Activated naive CD4-positive, alpha-beta T cell treated with anti-CD3 and anti-CD28 coated beads for 36 hours (primary cell): ENCODE data around the gene ITIH5. TPM values are rescaled to one million over a fixed set of nuclear protein-coding genes. Genes with fewer than 3 reads are reported as not detected.

Source experiments
- CTCF ChIA-PET: fragments of 350-600 bp; sonication (Branson Sonifier 250); formaldehyde crosslinking; loops from one replicate; lab custom pipeline; 2021; ENCODE audit warnings: antibody characterized with exemption; lab: Charles Lee
- DNase-seq: peaks from one replicate; pipeline ENCODE4 v3.0.0-alpha.2; 2020
- H3K27ac Mint-ChIP-seq: one replicate; pipeline ENCODE4 v1.8.0; 2021; ENCODE audit warnings: mild to moderate bottlenecking, mixed read lengths
- H3K27me3 Mint-ChIP-seq: one replicate; pipeline ENCODE4 v1.8.0; 2021; ENCODE audit warnings: low read depth, mixed read lengths
- H3K36me3 Mint-ChIP-seq: one replicate; pipeline ENCODE4 v1.8.0; 2021; ENCODE audit warnings: low read depth, mixed read lengths
- H3K4me1 Mint-ChIP-seq: one replicate; pipeline ENCODE4 v1.8.0; 2021; ENCODE audit warnings: low read depth, mixed read lengths
- H3K4me3 Mint-ChIP-seq: one replicate; pipeline ENCODE4 v1.8.0; 2021; ENCODE audit warnings: mild to moderate bottlenecking, moderate library complexity, mixed read lengths
- H3K9me3 Mint-ChIP-seq: one replicate; pipeline ENCODE4 v1.8.0; 2021; ENCODE audit warnings: mixed read lengths
- intact Hi-C: fragments of 100-400 bp; cut with micrococcal nuclease; formaldehyde crosslinking; loops from one replicate; pipeline ENCODE4 v1.15.1; 2023
- total RNA-seq, 2 experiments: library from RNA; stranded (reverse); gene quantifications; one replicate each; pipeline ENCODE4 v1.2.3, GENCODE V29; 2021

The ITIH5 gene
- total RNA-seq, 2 experiments from 2014 or later: not detected

GRCh38 chr10:7551289-7551688, 115.5 kb downstream of the ITIH5 start:
- no peak for DNase-seq
- Mint-ChIP-seq H3K27me3 (no peaks in the 10 kb centered on the region), H3K4me3 (no peak overlapping the region), H3K27ac (no peak overlapping the region), H3K4me1 (no peaks in the 10 kb centered on the region), H3K9me3 (no peaks in the 10 kb centered on the region), H3K36me3 (no peaks in the 10 kb centered on the region)
- intact Hi-C loops: no loop called here
- CTCF ChIA-PET: no interaction called here

- Mint-ChIP-seq H3K27ac (no peak overlapping the region), H3K4me3 (no peak overlapping the region), H3K36me3 (no peaks in the 10 kb centered on the region), H3K9me3 (no peaks in the 10 kb centered on the region), H3K4me1 (no peaks in the 10 kb centered on the region), H3K27me3 (no peaks in the 10 kb centered on the region)
- CTCF ChIA-PET: no interaction called here
- intact Hi-C loops: no loop called here
- no peak for DNase-seq
These were observed 116.8 kb downstream of the ITIH5 start for GRCh38 chr10:7550013-7550412.

GRCh38 chr10:7547829-7548228, 118.9 kb downstream of the ITIH5 start:
- CTCF ChIA-PET: interaction anchor here (1.2 kb wide), 1 partner anchor 20 kb away, joined by 3 read pairs; no protein-coding TSS in a partner anchor
- no peak for DNase-seq
- H3K9me3 Mint-ChIP-seq: no peaks in the 10 kb centered on the region
- no peak overlapping the region for H3K27ac Mint-ChIP-seq
- no peak overlapping the region for H3K4me3 Mint-ChIP-seq
- intact Hi-C loops: no loop called here
- H3K36me3 Mint-ChIP-seq: no peaks in the 10 kb centered on the region
- H3K4me1 Mint-ChIP-seq: no peaks in the 10 kb centered on the region
- no peaks in the 10 kb centered on the region for H3K27me3 Mint-ChIP-seq

GRCh38 chr10:7547206-7547605, 119.6 kb downstream of the ITIH5 start:
- H3K9me3 Mint-ChIP-seq: no peaks in the 10 kb centered on the region
- no peak for DNase-seq
- no peaks in the 10 kb centered on the region for H3K27me3 Mint-ChIP-seq
- H3K4me1 Mint-ChIP-seq: no peaks in the 10 kb centered on the region
- no peaks in the 10 kb centered on the region for H3K36me3 Mint-ChIP-seq
- H3K27ac Mint-ChIP-seq: no peak overlapping the region
- intact Hi-C loops: no loop called here
- CTCF ChIA-PET: interaction anchor here (1.2 to 2.8 kb wide), 2 partner anchors 20 to 22 kb away, joined by 3 to 11 read pairs; no protein-coding TSS in a partner anchor
- H3K4me3 Mint-ChIP-seq: no peak overlapping the region

GRCh38 chr10:7546385-7546967, 120.3 kb downstream of the ITIH5 start:
- intact Hi-C loops: no loop called here
- Mint-ChIP-seq H3K4me1 (no peaks in the 10 kb centered on the region), H3K4me3 (no peak overlapping the region), H3K9me3 (no peaks in the 10 kb centered on the region), H3K27me3 (no peaks in the 10 kb centered on the region), H3K36me3 (no peaks in the 10 kb centered on the region), H3K27ac (no peak overlapping the region)
- no peak for DNase-seq
- CTCF ChIA-PET: interaction anchor here (2.8 kb wide), 1 partner anchor 21 kb away, joined by 11 read pairs; no protein-coding TSS in a partner anchor

- CTCF ChIA-PET: interaction anchor here (2.8 kb wide), 1 partner anchor 20 kb away, joined by 11 read pairs; no protein-coding TSS in a partner anchor
- H3K4me3 Mint-ChIP-seq: no peak overlapping the region
- H3K27ac Mint-ChIP-seq: no peak overlapping the region
- H3K36me3 Mint-ChIP-seq: no peaks in the 10 kb centered on the region
- no peaks in the 10 kb centered on the region for H3K27me3 Mint-ChIP-seq
- H3K9me3 Mint-ChIP-seq: no peaks in the 10 kb centered on the region
- intact Hi-C loops: no loop called here
- DNase-seq: no peak
- H3K4me1 Mint-ChIP-seq: no peaks in the 10 kb centered on the region
These were observed 121.0 kb downstream of the ITIH5 start for GRCh38 chr10:7545792-7546191.

- H3K27me3 Mint-ChIP-seq: no peaks in the 10 kb centered on the region
- H3K36me3 Mint-ChIP-seq: no peaks in the 10 kb centered on the region
- CTCF ChIA-PET: interaction anchor here (2.8 kb wide), 1 partner anchor 20 kb away, joined by 11 read pairs; no protein-coding TSS in a partner anchor
- no peak for DNase-seq
- H3K4me1 Mint-ChIP-seq: no peaks in the 10 kb centered on the region
- H3K9me3 Mint-ChIP-seq: no peaks in the 10 kb centered on the region
- no peak overlapping the region for H3K4me3 Mint-ChIP-seq
- intact Hi-C loops: no loop called here
- no peak overlapping the region for H3K27ac Mint-ChIP-seq
These were observed 121.5 kb downstream of the ITIH5 start for GRCh38 chr10:7545261-7545660.

GRCh38 chr10:7544203-7544602, 122.6 kb downstream of the ITIH5 start:
- peaks cover 3% of the 10 kb centered on the region for H3K4me1 Mint-ChIP-seq
- CTCF ChIA-PET: no interaction called here
- no peaks in the 10 kb centered on the region for H3K36me3 Mint-ChIP-seq
- H3K9me3 Mint-ChIP-seq: no peaks in the 10 kb centered on the region
- intact Hi-C loops: no loop called here
- no peak for DNase-seq
- no peaks in the 10 kb centered on the region for H3K27me3 Mint-ChIP-seq
- H3K4me3 Mint-ChIP-seq: no peak overlapping the region
- H3K27ac Mint-ChIP-seq: no peak overlapping the region

- Mint-ChIP-seq H3K4me1 (peaks cover 12% of the 10 kb centered on the region), H3K4me3 (no peak overlapping the region), H3K27me3 (no peaks in the 10 kb centered on the region), H3K9me3 (peaks cover 10% of the 10 kb centered on the region), H3K27ac (no peak overlapping the region), H3K36me3 (peaks cover 7% of the 10 kb centered on the region)
- DNase-seq: no peak
- CTCF ChIA-PET: interaction anchor here (1.0 kb wide), 1 partner anchor 17 kb away, joined by 4 read pairs; no protein-coding TSS in a partner anchor
- intact Hi-C loops: no loop called here
These were observed 124.4 kb downstream of the ITIH5 start for GRCh38 chr10:7542189-7542914.

- Mint-ChIP-seq H3K4me3 (no peak overlapping the region), H3K27ac (no peak overlapping the region), H3K9me3 (peaks cover 10% of the 10 kb centered on the region), H3K4me1 (peaks cover 12% of the 10 kb centered on the region), H3K36me3 (peaks cover 7% of the 10 kb centered on the region), H3K27me3 (no peaks in the 10 kb centered on the region)
- intact Hi-C loops: no loop called here
- DNase-seq: no peak
- CTCF ChIA-PET: interaction anchor here (0.7 kb wide), 1 partner anchor 146 kb away, joined by 3 read pairs; no protein-coding TSS in a partner anchor
These were observed 125.4 kb downstream of the ITIH5 start for GRCh38 chr10:7541137-7542087.

- intact Hi-C loops: no loop called here
- Mint-ChIP-seq H3K4me1 (peaks cover 12% of the 10 kb centered on the region), H3K27me3 (no peaks in the 10 kb centered on the region), H3K4me3 (no peak overlapping the region), H3K36me3 (peaks cover 7% of the 10 kb centered on the region), H3K9me3 (peaks cover 10% of the 10 kb centered on the region), H3K27ac (no peak overlapping the region)
- CTCF ChIA-PET: interaction anchor here (3.0 kb wide), 1 partner anchor 14 kb away, joined by 12 read pairs; no protein-coding TSS in a partner anchor
- no peak for DNase-seq
These were observed 127.7 kb downstream of the ITIH5 start for GRCh38 chr10:7538970-7539654.
